HepG2 (cell line): Measurements from ENCODE around the gene ID3. TPM values are rescaled to one million over a fixed set of nuclear protein-coding genes. Genes with fewer than 3 reads are reported as not detected.
A peak's percentile ranks its signal among the peaks of the same experiment; 100 is the strongest.

Experiments used
- ATAC-seq: fragments of 200-7000 bp; cut with Tn5 transposase; 3 replicates; pipeline ENCODE4 v1.9.1; 2020; ENCODE audit warnings: mild to moderate bottlenecking, moderate library complexity
- BruUV-seq: library from RNA; stranded (reverse); fragments of 400-500 nt; replicated peaks from 2 replicates; lab custom pipeline; 2021; lab: Mats Ljungman, UMichigan
- CTCF ChIA-PET: fragments of 300-600 bp; formaldehyde crosslinking; extraction: SDS; loops from one replicate; lab custom pipeline; 2021; ENCODE audit warnings: low total read pairs, inconsistent platforms, low intra/inter-chr PET ratio; lab: Yijun Ruan, JAX
- POLR2A ChIA-PET: fragments of 350-600 bp; sonication (Branson Sonifier 250); formaldehyde crosslinking; loops from one replicate; lab custom pipeline; 2020; ENCODE audit warnings: antibody characterized with exemption, inconsistent platforms; lab: Yijun Ruan, JAX
- DNase-seq: peaks from one replicate; pipeline ENCODE4 v3.0.0-alpha.2; 2015; ENCODE audit warnings: low spot score
- FAIRE-seq: peaks from 3 replicates; lab custom pipeline; 2011; peaks lifted over from hg19 to GRCh38; lab: Jason Lieb, UNC
- H2AFZ ChIP-seq: one replicate; pipeline ENCODE4 v1.6.1; 2011; ENCODE audit warnings: low read length, inconsistent platforms
- H3K27ac ChIP-seq: fragments of 300-600 bp; 3 replicates; pipeline ENCODE4 v1.8.0; 2011; ENCODE audit warnings: mixed run types, mild to moderate bottlenecking, mixed read lengths, low read length, inconsistent platforms; ENCODE audit not compliant: insufficient read depth; ENCODE audit errors: extremely low read length
- H3K27me3 ChIP-seq, 2 experiments: fragments of 200-600 bp in 1 of 2; 2 replicates in 1 of 2; 3 replicates in 1 of 2; pipeline versions ENCODE4 v1.6.0 to v1.8.0; 2011; ENCODE audit warnings: low read length in 2 of 2, mild to moderate bottlenecking in 2 of 2, moderate library complexity in 2 of 2, inconsistent platforms in 1 of 2; ENCODE audit not compliant: insufficient read depth in 2 of 2, control insufficient read depth in 1 of 2
- H3K36me3 ChIP-seq, 2 experiments: fragments of 200-600 bp in 1 of 2; replicated peaks in 1 of 2; 2 replicates in 1 of 2; 3 replicates in 1 of 2; pipeline versions ENCODE4 v1.5.1 to v1.8.0; 2011; ENCODE audit warnings: low read length in 2 of 2, inconsistent platforms in 1 of 2; ENCODE audit not compliant: insufficient read depth in 2 of 2, control insufficient read depth in 1 of 2
- H3K4me1 ChIP-seq: 2 replicates; pipeline ENCODE4 v1.5.1; 2012; ENCODE audit warnings: low read length, inconsistent platforms; ENCODE audit not compliant: insufficient read depth
- H3K4me2 ChIP-seq: 2 replicates; pipeline ENCODE4 v1.6.0; 2011; ENCODE audit warnings: low read depth, low read length, inconsistent platforms
- H3K4me3 ChIP-seq, 3 experiments: fragments of 200-600 bp in 1 of 3; sonication (generic), shearing (Covaris generic) in 1 of 3; replicated peaks in 1 of 3; 2 replicates each; pipeline ENCODE4 v1.5.1; 2011 to 2016; ENCODE audit warnings: low read length in 3 of 3, inconsistent platforms in 2 of 3, low read depth in 2 of 3, mild to moderate bottlenecking in 2 of 3, control low read depth in 1 of 3, mixed read lengths in 1 of 3; ENCODE audit not compliant: insufficient read depth in 1 of 3
- H3K79me2 ChIP-seq: one replicate; pipeline ENCODE4 v1.6.1; 2011; ENCODE audit warnings: low read length, inconsistent platforms; ENCODE audit not compliant: insufficient read depth
- H3K9ac ChIP-seq: 2 replicates; pipeline ENCODE4 v1.6.0; 2011; ENCODE audit warnings: mild to moderate bottlenecking, low read depth, low read length, inconsistent platforms; ENCODE audit not compliant: insufficient read depth
- H3K9me3 ChIP-seq: 2 replicates; pipeline ENCODE4 v1.5.1; 2012; ENCODE audit warnings: mild to moderate bottlenecking, low read length
- H4K20me1 ChIP-seq: 2 replicates; pipeline ENCODE4 v1.6.0; 2011; ENCODE audit warnings: inconsistent platforms, mild to moderate bottlenecking, low read length, moderate library complexity; ENCODE audit not compliant: insufficient read depth
- CAMTA2 ChIP-seq: sonication (generic); formaldehyde crosslinking; IDR thresholded peaks from 2 replicates; pipeline ENCODE4 v1.4.0; 2020; ENCODE audit warnings: mild to moderate bottlenecking, missing genetic modification reagents, borderline replicate concordance
- CBX1 ChIP-seq: IDR thresholded peaks from one replicate; pipeline ENCODE4 v1.6.1; 2016; ENCODE audit warnings: antibody characterized with exemption, low read depth
- DMAP1 ChIP-seq: IDR thresholded peaks from 2 replicates; pipeline ENCODE4 v1.6.1; 2016
- MIER2 ChIP-seq: IDR thresholded peaks from 2 replicates; pipeline ENCODE4 v1.6.1; 2016; ENCODE audit warnings: missing biosample characterization, missing genetic modification reagents
- NFYC ChIP-seq: IDR thresholded peaks from 2 replicates; pipeline ENCODE4 v1.6.1; 2016; ENCODE audit warnings: missing genetic modification reagents, missing compliant biosample characterization
- PPARG ChIP-seq: conservative IDR thresholded peaks from 2 replicates; pipeline ENCODE4 v1.6.1; 2016; ENCODE audit warnings: missing biosample characterization, missing genetic modification reagents
- PRMT3 ChIP-seq: sonication (generic); formaldehyde crosslinking; IDR thresholded peaks from 2 replicates; pipeline ENCODE4 v1.8.1; 2022; ENCODE audit warnings: low read depth, mild to moderate bottlenecking, moderate library complexity, missing genetic modification reagents, borderline replicate concordance
- TSC22D2 ChIP-seq: sonication (generic); formaldehyde crosslinking; IDR thresholded peaks from 2 replicates; pipeline ENCODE4 v1.5.1; 2020; ENCODE audit warnings: missing genetic modification reagents, mild to moderate bottlenecking, borderline replicate concordance
- ZBTB1 ChIP-seq: sonication (generic); formaldehyde crosslinking; IDR thresholded peaks from 2 replicates; pipeline ENCODE4 v1.4.0; 2020; ENCODE audit warnings: missing genetic modification reagents, borderline replicate concordance
- ZNF207 ChIP-seq: fragments of 450-650 bp; IDR thresholded peaks from 2 replicates; pipeline ENCODE4 v1.6.1; 2016; ENCODE audit warnings: antibody characterized with exemption, borderline replicate concordance
- ZNF724P ChIP-seq: sonication (generic); formaldehyde crosslinking; IDR thresholded peaks from 2 replicates; pipeline ENCODE4 v1.8.0; 2022; ENCODE audit warnings: missing genetic modification reagents, borderline replicate concordance
- ZSCAN21 ChIP-seq: sonication (generic); formaldehyde crosslinking; IDR thresholded peaks from 2 replicates; pipeline ENCODE4 v1.8.0; 2022; ENCODE audit warnings: mild to moderate bottlenecking, missing genetic modification reagents, moderate library complexity, borderline replicate concordance
- WGBS: methylation state at CpG from one replicate; pipeline ENCODE4 v1.1.6; 2017; ENCODE audit warnings: low lambda C conversion rate; 5-methylcytosine and 5-hydroxymethylcytosine counted together
- in situ Hi-C: cut with HindIII; loops from 2 replicates; pipeline ENCODE4 v1.10.0; 2017; ENCODE audit warnings: low pct_unique_long_range_greater_than_20kb; ENCODE audit not compliant: extremely low pct_ligation_motif_present
- intact Hi-C: fragments of 100-400 bp; cut with micrococcal nuclease; formaldehyde crosslinking; loops from one replicate; pipeline ENCODE4 v1.10.0; 2022; ENCODE audit not compliant: unreplicated experiment
- polyA plus RNA-seq, 8 experiments: library from polyadenylated mRNA; depleted of rRNA in 3 of 8; stranded (reverse) in 7 of 8; unstranded in 1 of 8; fragments of >200 nt; fragmentation: Illumina TruSeq in 4 of 8; extraction: Trizol in 4 of 8; gene quantifications; 2 replicates each; pipeline versions ENCODE4 v1.2.1 to v1.2.3, GENCODE V29; 2011 to 2016; ENCODE audit warnings: low read depth in 4 of 8, missing spikeins in 1 of 8, mixed read lengths in 1 of 8; ENCODE audit not compliant: insufficient read depth in 1 of 8
- total RNA-seq, 5 experiments: library from RNA; depleted of rRNA; stranded (reverse); fragments of >200 nt; fragmentation: Illumina TruSeq; extraction: Trizol; gene quantifications; 2 replicates each; pipeline ENCODE4 v1.2.3, GENCODE V29; 2016; ENCODE audit warnings: low read depth in 1 of 5
- TF ChIP-seq, protein P1 (sequence below): sonication (generic); formaldehyde crosslinking; IDR thresholded peaks from 2 replicates; pipeline ENCODE4 v1.5.0; 2020; ENCODE audit warnings: missing genetic modification reagents
- TF ChIP-seq, protein P2 (sequence below): sonication (generic); formaldehyde crosslinking; IDR thresholded peaks from 2 replicates; pipeline ENCODE4 v1.4.0; 2020; ENCODE audit warnings: missing genetic modification reagents
- TF ChIP-seq, protein P3 (sequence below): sonication (generic); formaldehyde crosslinking; IDR thresholded peaks from 2 replicates; pipeline ENCODE4 v1.4.0; 2020; ENCODE audit warnings: mild to moderate bottlenecking, missing genetic modification reagents
- TF ChIP-seq, protein P4 (sequence below): sonication (generic); formaldehyde crosslinking; IDR thresholded peaks from 2 replicates; pipeline ENCODE4 v1.5.1; 2020; ENCODE audit warnings: missing genetic modification reagents, mild to moderate bottlenecking, borderline replicate concordance

ID3 gene
- total and polyA plus RNA-seq, 2 of the 13 experiments (the other 11 are each of a cell fraction or from before 2014, with no cell fraction given) = 64.8 to 115 TPM

DNA sequence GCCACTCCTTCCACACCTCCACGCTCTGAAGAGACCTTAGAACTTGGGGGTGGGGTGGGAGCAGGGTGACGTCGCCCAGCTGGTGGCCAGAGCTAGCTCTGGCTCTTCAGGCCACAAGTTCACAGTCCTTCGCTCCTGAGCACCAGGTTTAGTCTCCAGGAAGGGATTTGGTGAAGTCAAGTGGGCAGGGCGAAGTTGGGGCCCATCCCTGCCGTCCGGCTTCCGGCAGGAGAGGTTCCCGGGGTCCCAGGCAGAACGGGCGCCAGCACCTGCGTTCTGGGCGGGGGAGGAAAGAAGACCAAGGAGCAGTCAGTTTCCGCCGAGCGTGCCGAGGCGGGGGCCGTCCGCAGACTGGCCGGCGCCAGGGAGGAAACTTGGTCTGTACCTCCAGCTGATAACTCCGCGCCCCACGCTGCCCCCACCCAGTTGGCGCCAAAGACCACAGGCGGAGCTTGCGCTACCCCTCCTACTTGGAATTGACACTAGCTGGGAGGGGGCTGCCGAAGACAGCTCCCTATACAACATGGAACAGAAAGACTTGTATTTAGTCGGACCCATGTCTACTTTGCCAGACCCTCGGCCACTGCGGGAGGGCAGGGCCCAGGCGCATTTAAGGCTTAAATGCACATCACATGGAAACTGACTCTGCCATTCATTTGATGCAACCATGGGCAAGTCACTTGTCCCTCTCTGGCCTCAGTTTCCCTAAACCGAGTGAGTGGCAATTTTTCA is 995 bp downstream of the ID3 start:
- CTCF ChIA-PET = no interaction called here
- peak overlapping the region; percentile 73 to 98 (median 83) for H3K4me3 ChIP-seq
- 0% methylated on average over 2 of the region's 34 CpGs for WGBS
- H4K20me1 ChIP-seq = peaks cover 9% of the 10 kb centered on the region; the same call in 1 of the 2 replicates
- POLR2A ChIA-PET = interaction anchor here (0.7 to 6.0 kb wide), 9 partner anchors 10 to 220 kb away, joined by 3 to 54 read pairs (median 8); partner anchors contain the start of genes PITHD1 and RPL11
- H3K27ac ChIP-seq = peak overlapping the region; percentile 98
- ATAC-seq (peak; percentile 21), FAIRE-seq (peak; percentile 39), DNase-seq (peak; percentile 80)
- H2AFZ ChIP-seq = no peak overlapping the region
- in situ Hi-C loops = no loop called here
- H3K36me3 ChIP-seq = no peaks in the 10 kb centered on the region
- peak overlapping the region; percentile 97 for H3K9ac ChIP-seq
- peak overlapping the region; percentile 95 for H3K4me2 ChIP-seq
- peaks cover 25% of the 10 kb centered on the region for H3K79me2 ChIP-seq
- H3K27me3 ChIP-seq = no peaks in the 10 kb centered on the region; a peak in 1 of 5 replicates
- intact Hi-C loops = loop anchor here (5.0 to 10.0 kb wide), 2 partner anchors 34 to 186 kb away; partner anchors contain the start of gene ELOA
- H3K4me1 ChIP-seq = peaks cover 77% of the 10 kb centered on the region
- BruUV-seq = no TSS peak
- no peaks in the 10 kb centered on the region for H3K9me3 ChIP-seq
- TF ChIP-seq NFYC (CRISPR knock-in tag) = no peak
- TF ChIP-seq ZNF724P (CRISPR knock-in tag) = no peak
- TF ChIP-seq, protein P1, sequence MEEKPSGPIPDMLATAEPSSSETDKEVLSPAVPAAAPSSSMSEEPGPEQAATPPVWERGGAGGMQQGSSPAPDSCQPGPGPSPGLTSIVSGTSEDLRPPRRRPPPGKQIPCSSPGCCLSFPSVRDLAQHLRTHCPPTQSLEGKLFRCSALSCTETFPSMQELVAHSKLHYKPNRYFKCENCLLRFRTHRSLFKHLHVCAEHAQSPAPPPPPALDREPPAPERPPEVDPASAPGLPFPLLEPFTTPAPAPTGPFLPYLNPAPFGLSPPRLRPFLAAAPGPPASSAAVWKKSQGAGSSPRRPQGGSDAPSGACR (CRISPR knock-in tag) = 0 out of 2 replicates have a peak, but pooled peaks have one; percentile 14
- TF ChIP-seq ZSCAN21 (CRISPR knock-in tag) = peak; percentile 71
- TF ChIP-seq, protein P2, sequence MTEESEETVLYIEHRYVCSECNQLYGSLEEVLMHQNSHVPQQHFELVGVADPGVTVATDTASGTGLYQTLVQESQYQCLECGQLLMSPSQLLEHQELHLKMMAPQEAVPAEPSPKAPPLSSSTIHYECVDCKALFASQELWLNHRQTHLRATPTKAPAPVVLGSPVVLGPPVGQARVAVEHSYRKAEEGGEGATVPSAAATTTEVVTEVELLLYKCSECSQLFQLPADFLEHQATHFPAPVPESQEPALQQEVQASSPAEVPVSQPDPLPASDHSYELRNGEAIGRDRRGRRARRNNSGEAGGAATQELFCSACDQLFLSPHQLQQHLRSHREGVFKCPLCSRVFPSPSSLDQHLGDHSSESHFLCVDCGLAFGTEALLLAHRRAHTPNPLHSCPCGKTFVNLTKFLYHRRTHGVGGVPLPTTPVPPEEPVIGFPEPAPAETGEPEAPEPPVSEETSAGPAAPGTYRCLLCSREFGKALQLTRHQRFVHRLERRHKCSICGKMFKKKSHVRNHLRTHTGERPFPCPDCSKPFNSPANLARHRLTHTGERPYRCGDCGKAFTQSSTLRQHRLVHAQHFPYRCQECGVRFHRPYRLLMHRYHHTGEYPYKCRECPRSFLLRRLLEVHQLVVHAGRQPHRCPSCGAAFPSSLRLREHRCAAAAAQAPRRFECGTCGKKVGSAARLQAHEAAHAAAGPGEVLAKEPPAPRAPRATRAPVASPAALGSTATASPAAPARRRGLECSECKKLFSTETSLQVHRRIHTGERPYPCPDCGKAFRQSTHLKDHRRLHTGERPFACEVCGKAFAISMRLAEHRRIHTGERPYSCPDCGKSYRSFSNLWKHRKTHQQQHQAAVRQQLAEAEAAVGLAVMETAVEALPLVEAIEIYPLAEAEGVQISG (CRISPR knock-in tag) = peak; percentile 73
- TF ChIP-seq, protein P3, sequence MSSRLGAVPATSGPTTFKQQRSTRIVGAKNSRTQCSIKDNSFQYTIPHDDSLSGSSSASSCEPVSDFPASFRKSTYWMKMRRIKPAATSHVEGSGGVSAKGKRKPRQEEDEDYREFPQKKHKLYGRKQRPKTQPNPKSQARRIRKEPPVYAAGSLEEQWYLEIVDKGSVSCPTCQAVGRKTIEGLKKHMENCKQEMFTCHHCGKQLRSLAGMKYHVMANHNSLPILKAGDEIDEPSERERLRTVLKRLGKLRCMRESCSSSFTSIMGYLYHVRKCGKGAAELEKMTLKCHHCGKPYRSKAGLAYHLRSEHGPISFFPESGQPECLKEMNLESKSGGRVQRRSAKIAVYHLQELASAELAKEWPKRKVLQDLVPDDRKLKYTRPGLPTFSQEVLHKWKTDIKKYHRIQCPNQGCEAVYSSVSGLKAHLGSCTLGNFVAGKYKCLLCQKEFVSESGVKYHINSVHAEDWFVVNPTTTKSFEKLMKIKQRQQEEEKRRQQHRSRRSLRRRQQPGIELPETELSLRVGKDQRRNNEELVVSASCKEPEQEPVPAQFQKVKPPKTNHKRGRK = no peak
- TF ChIP-seq PRMT3 (CRISPR knock-in tag) = no peak
- TF ChIP-seq CBX1 = no peak
- 0 out of 2 replicates have a peak, but pooled peaks have one; percentile 29 for TF ChIP-seq TSC22D2
- TF ChIP-seq ZNF207 = no peak
- TF ChIP-seq CAMTA2 (CRISPR knock-in tag) = no peak
- 0 out of 2 replicates have a peak, but pooled peaks have one; percentile 33 for TF ChIP-seq PPARG (CRISPR knock-in tag)
- TF ChIP-seq ZBTB1 (CRISPR knock-in tag) = no peak
- no peak for TF ChIP-seq MIER2 (CRISPR knock-in tag)
- TF ChIP-seq, protein P4, sequence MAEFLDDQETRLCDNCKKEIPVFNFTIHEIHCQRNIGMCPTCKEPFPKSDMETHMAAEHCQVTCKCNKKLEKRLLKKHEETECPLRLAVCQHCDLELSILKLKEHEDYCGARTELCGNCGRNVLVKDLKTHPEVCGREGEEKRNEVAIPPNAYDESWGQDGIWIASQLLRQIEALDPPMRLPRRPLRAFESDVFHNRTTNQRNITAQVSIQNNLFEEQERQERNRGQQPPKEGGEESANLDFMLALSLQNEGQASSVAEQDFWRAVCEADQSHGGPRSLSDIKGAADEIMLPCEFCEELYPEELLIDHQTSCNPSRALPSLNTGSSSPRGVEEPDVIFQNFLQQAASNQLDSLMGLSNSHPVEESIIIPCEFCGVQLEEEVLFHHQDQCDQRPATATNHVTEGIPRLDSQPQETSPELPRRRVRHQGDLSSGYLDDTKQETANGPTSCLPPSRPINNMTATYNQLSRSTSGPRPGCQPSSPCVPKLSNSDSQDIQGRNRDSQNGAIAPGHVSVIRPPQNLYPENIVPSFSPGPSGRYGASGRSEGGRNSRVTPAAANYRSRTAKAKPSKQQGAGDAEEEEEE (CRISPR knock-in tag) = no peak
- peak; percentile 49; the same call in 1 of the 2 replicates for TF ChIP-seq DMAP1 (CRISPR knock-in tag)
